B cell (primary cell): ENCODE data around the gene MRPL54.

ENCODE experiments used
- EZH2 ChIP-seq: IDR thresholded peaks from 2 replicates; pipeline ENCODE4 v1.6.1; 2012; ENCODE audit warnings: borderline replicate concordance, low read depth, mild to moderate bottlenecking, moderate library complexity, low read length; ENCODE audit not compliant: insufficient read depth, poor library complexity, severe bottlenecking
- TF ChIP-seq, protein P1 (sequence below): fragments of 200-600 bp; IDR thresholded peaks from one replicate; pipeline ENCODE4 v1.8.0; 2022; ENCODE audit warnings: antibody characterized with exemption, mild to moderate bottlenecking

DNA sequence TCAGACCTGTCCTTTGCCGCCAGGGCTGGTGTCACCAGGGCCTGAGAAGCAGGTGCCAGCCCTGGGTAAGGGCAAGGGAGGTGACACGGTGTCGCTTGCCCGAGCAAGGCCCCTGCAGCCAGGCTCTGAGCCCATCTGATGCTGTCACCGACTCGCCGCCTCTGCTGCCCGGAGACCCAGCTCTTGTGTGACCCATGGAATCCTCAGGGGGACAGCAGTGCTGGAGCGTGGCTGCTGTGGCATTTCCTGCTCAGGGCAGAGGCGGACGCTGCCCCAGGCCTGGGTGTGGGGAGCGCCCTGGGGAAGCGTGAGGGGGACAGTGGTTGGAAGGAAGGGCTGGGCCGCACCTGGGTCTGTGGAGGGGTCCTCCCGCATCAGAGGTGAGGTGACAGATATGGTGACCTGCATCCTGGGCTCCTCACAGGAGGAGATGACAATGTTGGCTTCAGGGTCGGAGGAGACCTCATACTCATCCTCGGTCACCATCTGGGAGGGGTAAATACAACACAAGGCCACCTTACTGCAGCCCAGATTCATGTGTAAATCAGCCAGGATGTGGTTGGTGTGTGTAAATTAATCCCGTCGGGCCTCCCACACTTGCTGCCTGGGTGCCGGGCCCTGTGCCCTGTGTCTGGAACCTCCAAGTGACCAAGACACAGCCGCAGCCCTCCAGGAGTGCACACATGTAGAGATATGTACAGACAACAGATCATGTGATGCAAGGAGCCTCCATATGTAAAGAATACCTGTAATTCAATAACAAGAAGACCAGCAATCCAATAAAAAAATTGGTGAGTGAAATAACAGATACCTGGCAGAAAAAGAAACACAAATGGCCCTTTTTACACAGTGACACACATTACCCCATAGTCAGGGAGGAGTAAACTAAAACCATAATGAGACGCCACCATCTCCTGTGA is 51.3 kb downstream of the MRPL54 start:
- TF ChIP-seq, protein P1, sequence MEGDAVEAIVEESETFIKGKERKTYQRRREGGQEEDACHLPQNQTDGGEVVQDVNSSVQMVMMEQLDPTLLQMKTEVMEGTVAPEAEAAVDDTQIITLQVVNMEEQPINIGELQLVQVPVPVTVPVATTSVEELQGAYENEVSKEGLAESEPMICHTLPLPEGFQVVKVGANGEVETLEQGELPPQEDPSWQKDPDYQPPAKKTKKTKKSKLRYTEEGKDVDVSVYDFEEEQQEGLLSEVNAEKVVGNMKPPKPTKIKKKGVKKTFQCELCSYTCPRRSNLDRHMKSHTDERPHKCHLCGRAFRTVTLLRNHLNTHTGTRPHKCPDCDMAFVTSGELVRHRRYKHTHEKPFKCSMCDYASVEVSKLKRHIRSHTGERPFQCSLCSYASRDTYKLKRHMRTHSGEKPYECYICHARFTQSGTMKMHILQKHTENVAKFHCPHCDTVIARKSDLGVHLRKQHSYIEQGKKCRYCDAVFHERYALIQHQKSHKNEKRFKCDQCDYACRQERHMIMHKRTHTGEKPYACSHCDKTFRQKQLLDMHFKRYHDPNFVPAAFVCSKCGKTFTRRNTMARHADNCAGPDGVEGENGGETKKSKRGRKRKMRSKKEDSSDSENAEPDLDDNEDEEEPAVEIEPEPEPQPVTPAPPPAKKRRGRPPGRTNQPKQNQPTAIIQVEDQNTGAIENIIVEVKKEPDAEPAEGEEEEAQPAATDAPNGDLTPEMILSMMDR, result no peak
- TF ChIP-seq EZH2, result no peak
